Hepatic stellate cell (primary cell): ENCODE measurements around the gene BOC.
A peak's percentile ranks its signal among the peaks of the same experiment; 100 is the strongest.

Experiments used
- DNase-seq: peaks from one replicate; pipeline ENCODE4 v3.0.0; 2011; ENCODE audit warnings: low spot score

The BOC gene

GRCh38 chr3:113287803-113288648, 76.7 kb downstream of the BOC start:
- DNase-seq = peak; percentile 36

GRCh38 chr3:113288881-113289280, 77.5 kb downstream of the BOC start:
- DNase-seq = no peak

GRCh38 chr3:113291572-113291971, 80.2 kb downstream of the BOC start:
- DNase-seq = no peak

GRCh38 chr3:113292933-113293332, 81.6 kb downstream of the BOC start:
- DNase-seq = no peak

- DNase-seq = no peak
Observed at GRCh38 chr3:113293348-113293747, 82.0 kb downstream of the BOC start.

GRCh38 chr3:113295463-113295862, 84.1 kb downstream of the BOC start:
- DNase-seq = no peak

GRCh38 chr3:113297287-113297686, 85.9 kb downstream of the BOC start:
- no peak for DNase-seq

- no peak for DNase-seq
Observed at GRCh38 chr3:113297841-113298240, 86.5 kb downstream of the BOC start.

- no peak for DNase-seq
Observed at GRCh38 chr3:113300596-113300995, 89.2 kb downstream of the BOC start.

- no peak for DNase-seq
Observed at GRCh38 chr3:113304102-113304501, 92.7 kb downstream of the BOC start.

- no peak for DNase-seq
Observed at GRCh38 chr3:113304856-113305540, 93.6 kb downstream of the BOC start.

- DNase-seq = no peak
Observed at GRCh38 chr3:113310960-113311359, 99.6 kb downstream of the BOC start.

- no peak for DNase-seq
Observed at GRCh38 chr3:113312416-113312815, 101.1 kb downstream of the BOC start.

GRCh38 chr3:113314923-113315322, 103.6 kb downstream of the BOC start:
- no peak for DNase-seq

GRCh38 chr3:113329757-113330156, 118.4 kb downstream of the BOC start:
- no peak for DNase-seq

- DNase-seq = no peak
Observed at GRCh38 chr3:113330742-113331141, 119.4 kb downstream of the BOC start.

- DNase-seq = no peak
Observed at GRCh38 chr3:113331187-113331586, 119.8 kb downstream of the BOC start.
